Activated T-cell treated with anti-CD3 and anti-CD28 coated beads, Interleukin-2, amount 50 U/mL, for 72 hours (primary cell): ENCODE results near the gene ZNF106. TPM values are rescaled to one million over a fixed set of nuclear protein-coding genes. Genes with fewer than 3 reads are reported as not detected.

Source experiments
- ATAC-seq, 2 donors: fragments of 150-1000 bp; cut with Tn5 transposase; replicated peaks in 1 of 2; 2 replicates each; pipeline ENCODE4 v1.10.0; 2021; ENCODE audit warnings: moderate library complexity in 2 of 2, mild to moderate bottlenecking in 1 of 2
- DNase-seq, 2 donors: peaks; one replicate each; pipeline ENCODE4 v3.0.0; 2021 to 2022; ENCODE audit warnings: mixed read lengths in 1 of 2
- H3K27ac Mint-ChIP-seq: one replicate; pipeline ENCODE4 v1.8.0; 2022; ENCODE audit warnings: mild to moderate bottlenecking, moderate library complexity, mixed read lengths
- H3K27me3 Mint-ChIP-seq: one replicate; pipeline ENCODE4 v1.8.0; 2022; ENCODE audit warnings: low read depth, mixed read lengths
- H3K36me3 Mint-ChIP-seq, 2 donors: one replicate each; pipeline ENCODE4 v1.8.0; 2022; ENCODE audit warnings: mixed read lengths in 2 of 2, mild to moderate bottlenecking in 1 of 2; ENCODE audit not compliant: insufficient read depth in 2 of 2
- H3K4me1 Mint-ChIP-seq: one replicate; pipeline ENCODE4 v1.8.0; 2022; ENCODE audit warnings: low read depth, mixed read lengths
- H3K4me3 Mint-ChIP-seq, 2 donors: one replicate each; pipeline ENCODE4 v1.8.0; 2022; ENCODE audit warnings: mild to moderate bottlenecking in 2 of 2, mixed read lengths in 2 of 2, moderate library complexity in 2 of 2
- H3K9me3 Mint-ChIP-seq, 2 donors: one replicate each; pipeline ENCODE4 v1.8.0; 2022; ENCODE audit warnings: mixed read lengths in 2 of 2
- total RNA-seq, 2 donors: library from RNA; stranded (reverse); gene quantifications; one replicate each; pipeline ENCODE4 v1.2.3, GENCODE V29; 2022

The ZNF106 gene
- total RNA-seq, 2 donors from 2014 or later = 51.1 to 66.2 TPM

- DNase-seq (no peak), ATAC-seq (no peak)
- peaks cover 0 to 4% of the 10 kb centered on the region in 2 donors for H3K36me3 Mint-ChIP-seq
- H3K9me3 Mint-ChIP-seq = no peaks in the 10 kb centered on the region
- H3K4me1 Mint-ChIP-seq = peaks cover 17% of the 10 kb centered on the region
- no peak overlapping the region for H3K4me3 Mint-ChIP-seq
- H3K27me3 Mint-ChIP-seq = no peaks in the 10 kb centered on the region
- H3K27ac Mint-ChIP-seq = peak overlapping the region; percentile 61
Observed at GRCh38 chr15:42457445-42458442, 33.2 kb downstream of the ZNF106 start.

GRCh38 chr15:42456971-42457370 lies 34.0 kb downstream of the ZNF106 start:
- no peaks in the 10 kb centered on the region for H3K9me3 Mint-ChIP-seq
- H3K4me1 Mint-ChIP-seq = peaks cover 17% of the 10 kb centered on the region
- no peaks in the 10 kb centered on the region for H3K27me3 Mint-ChIP-seq
- H3K36me3 Mint-ChIP-seq = peaks cover 0 to 4% of the 10 kb centered on the region in 2 donors
- DNase-seq = no peak
- no peak for ATAC-seq
- H3K4me3 Mint-ChIP-seq = no peak overlapping the region
- H3K27ac Mint-ChIP-seq = peak overlapping the region; percentile 6

GRCh38 chr15:42456531-42456930 lies 34.4 kb downstream of the ZNF106 start:
- Mint-ChIP-seq H3K4me1 (peaks cover 17% of the 10 kb centered on the region), H3K9me3 (no peaks in the 10 kb centered on the region), H3K27me3 (no peaks in the 10 kb centered on the region), H3K27ac (no peak overlapping the region), H3K36me3 (peaks cover 3 to 7% of the 10 kb centered on the region in 2 donors), H3K4me3 (no peak overlapping the region)
- ATAC-seq (no peak), DNase-seq (no peak)

GRCh38 chr15:42453826-42454225 lies 37.1 kb downstream of the ZNF106 start:
- no peak overlapping the region for H3K27ac Mint-ChIP-seq
- no peak for ATAC-seq
- H3K27me3 Mint-ChIP-seq = no peaks in the 10 kb centered on the region
- H3K4me3 Mint-ChIP-seq = no peak overlapping the region
- peaks cover 8 to 17% of the 10 kb centered on the region in 2 donors for H3K36me3 Mint-ChIP-seq
- H3K9me3 Mint-ChIP-seq = no peaks in the 10 kb centered on the region
- no peak for DNase-seq
- H3K4me1 Mint-ChIP-seq = peaks cover 13% of the 10 kb centered on the region

GRCh38 chr15:42450425-42450790 lies 40.5 kb downstream of the ZNF106 start:
- Mint-ChIP-seq H3K27ac (peak overlapping the region; percentile 24), H3K27me3 (no peaks in the 10 kb centered on the region), H3K36me3 (peaks cover 8 to 14% of the 10 kb centered on the region in 2 donors), H3K4me3 (no peak overlapping the region), H3K9me3 (no peaks in the 10 kb centered on the region), H3K4me1 (peaks cover 6% of the 10 kb centered on the region)
- no peak for DNase-seq
- no peak for ATAC-seq

GRCh38 chr15:42449770-42450424 lies 41.0 kb downstream of the ZNF106 start:
- ATAC-seq (no peak), DNase-seq (no peak)
- no peak overlapping the region for H3K4me3 Mint-ChIP-seq
- H3K9me3 Mint-ChIP-seq = no peaks in the 10 kb centered on the region
- peaks cover 6% of the 10 kb centered on the region for H3K4me1 Mint-ChIP-seq
- H3K27ac Mint-ChIP-seq = no peak overlapping the region
- peaks cover 8 to 17% of the 10 kb centered on the region in 2 donors for H3K36me3 Mint-ChIP-seq
- no peaks in the 10 kb centered on the region for H3K27me3 Mint-ChIP-seq

- DNase-seq = no peak
- no peak overlapping the region for H3K27ac Mint-ChIP-seq
- peaks cover 8 to 16% of the 10 kb centered on the region in 2 donors for H3K36me3 Mint-ChIP-seq
- ATAC-seq = no peak
- H3K27me3 Mint-ChIP-seq = no peaks in the 10 kb centered on the region
- no peak overlapping the region for H3K4me3 Mint-ChIP-seq
- H3K9me3 Mint-ChIP-seq = no peaks in the 10 kb centered on the region
- H3K4me1 Mint-ChIP-seq = peaks cover 6% of the 10 kb centered on the region
Observed at GRCh38 chr15:42448281-42448680, 42.7 kb downstream of the ZNF106 start.

GRCh38 chr15:42447599-42447998 lies 43.3 kb downstream of the ZNF106 start:
- H3K9me3 Mint-ChIP-seq = no peaks in the 10 kb centered on the region
- peaks cover 6% of the 10 kb centered on the region for H3K4me1 Mint-ChIP-seq
- ATAC-seq = no peak

GRCh38 chr15:42445551-42445950 lies 45.4 kb downstream of the ZNF106 start:
- no peaks in the 10 kb centered on the region for H3K9me3 Mint-ChIP-seq
- no peak for DNase-seq
- H3K27me3 Mint-ChIP-seq = no peaks in the 10 kb centered on the region
- no peak overlapping the region for H3K4me3 Mint-ChIP-seq
- peaks cover 6% of the 10 kb centered on the region for H3K4me1 Mint-ChIP-seq
- ATAC-seq = no peak
- no peak overlapping the region for H3K27ac Mint-ChIP-seq
- peaks cover under 1 to 11% of the 10 kb centered on the region in 2 donors for H3K36me3 Mint-ChIP-seq

More at GRCh38 chr15:42447599-42447998, 43.3 kb downstream of the ZNF106 start:
- DNase-seq = no peak
- peaks cover 8 to 16% of the 10 kb centered on the region in 2 donors for H3K36me3 Mint-ChIP-seq
- no peaks in the 10 kb centered on the region for H3K27me3 Mint-ChIP-seq
- no peak overlapping the region for H3K4me3 Mint-ChIP-seq
- no peak overlapping the region for H3K27ac Mint-ChIP-seq

GRCh38 chr15:42444415-42445063 lies 46.4 kb downstream of the ZNF106 start:
- H3K36me3 Mint-ChIP-seq = peaks cover 0 to 10% of the 10 kb centered on the region in 2 donors
- peaks cover 6% of the 10 kb centered on the region for H3K4me1 Mint-ChIP-seq
- no peak for ATAC-seq
- H3K4me3 Mint-ChIP-seq = no peak overlapping the region
- no peaks in the 10 kb centered on the region for H3K27me3 Mint-ChIP-seq
- no peak for DNase-seq
- no peaks in the 10 kb centered on the region for H3K9me3 Mint-ChIP-seq
- no peak overlapping the region for H3K27ac Mint-ChIP-seq

GRCh38 chr15:42427429-42428223 lies 63.3 kb downstream of the ZNF106 start:
- ATAC-seq = no peak
- Mint-ChIP-seq H3K9me3 (no peaks in the 10 kb centered on the region), H3K4me1 (no peaks in the 10 kb centered on the region), H3K27me3 (no peaks in the 10 kb centered on the region), H3K4me3 (no peak overlapping the region), H3K27ac (peak overlapping the region; percentile 57), H3K36me3 (peaks cover 4 to 16% of the 10 kb centered on the region in 2 donors)
- DNase-seq = no peak

- no peaks in the 10 kb centered on the region for H3K27me3 Mint-ChIP-seq
- ATAC-seq (no peak), DNase-seq (no peak)
- no peaks in the 10 kb centered on the region for H3K9me3 Mint-ChIP-seq
- H3K36me3 Mint-ChIP-seq = peaks cover 2 to 15% of the 10 kb centered on the region in 2 donors
- H3K4me1 Mint-ChIP-seq = no peaks in the 10 kb centered on the region
- no peak overlapping the region for H3K4me3 Mint-ChIP-seq
- H3K27ac Mint-ChIP-seq = peak overlapping the region; percentile 8
Observed at GRCh38 chr15:42421376-42421775, 69.6 kb downstream of the ZNF106 start.
